Calu3 (cell line): ENCODE data around the gene CHSY3. TPM values are rescaled to one million over a fixed set of nuclear protein-coding genes. Genes with fewer than 3 reads are reported as not detected.

Experiments used
- Bru-seq: library from RNA; stranded (reverse); fragments of 400-500 nt; gene quantifications from one replicate; lab custom pipeline; 2021; lab: Mats Ljungman, UMichigan
- BruChase-seq, 2 experiments: library from RNA; stranded (reverse); fragments of 400-500 nt; gene quantifications; one replicate each; lab custom pipeline; 2021; lab: Mats Ljungman, UMichigan
- BruUV-seq: library from RNA; stranded (reverse); fragments of 400-500 nt; replicated peaks from 2 replicates; lab custom pipeline; 2021; lab: Mats Ljungman, UMichigan
- CTCF ChIA-PET: fragments of 300-600 bp; sonication (Branson Sonifier 250); formaldehyde crosslinking; loops from one replicate; lab custom pipeline; 2022; ENCODE audit warnings: antibody characterized with exemption; lab: Charles Lee
- DNase-seq: peaks from one replicate; pipeline ENCODE4 v3.0.0; 2022
- H3K27ac Mint-ChIP-seq: one replicate; pipeline ENCODE4 v1.8.0; 2022; ENCODE audit warnings: mixed read lengths; ENCODE audit not compliant: unreplicated experiment
- H3K27me3 Mint-ChIP-seq: one replicate; pipeline ENCODE4 v1.8.0; 2022; ENCODE audit warnings: mixed read lengths; ENCODE audit not compliant: unreplicated experiment
- H3K36me3 Mint-ChIP-seq: one replicate; pipeline ENCODE4 v1.8.0; 2022; ENCODE audit warnings: mild to moderate bottlenecking, moderate library complexity, mixed read lengths; ENCODE audit not compliant: insufficient read depth, unreplicated experiment
- H3K4me1 Mint-ChIP-seq: one replicate; pipeline ENCODE4 v1.8.0; 2022; ENCODE audit warnings: mild to moderate bottlenecking, low read depth, mixed read lengths; ENCODE audit not compliant: unreplicated experiment
- H3K4me3 Mint-ChIP-seq: one replicate; pipeline ENCODE4 v1.8.0; 2022; ENCODE audit warnings: mild to moderate bottlenecking, low read depth, moderate library complexity, mixed read lengths; ENCODE audit not compliant: unreplicated experiment
- H3K9me3 Mint-ChIP-seq: one replicate; pipeline ENCODE4 v1.8.0; 2022; ENCODE audit warnings: low read depth, mixed read lengths; ENCODE audit not compliant: unreplicated experiment
- intact Hi-C: fragments of 100-400 bp; cut with micrococcal nuclease; formaldehyde crosslinking; loops from one replicate; pipeline ENCODE4 v1.10.0; 2022; ENCODE audit not compliant: unreplicated experiment
- long read RNA-seq: library from polyadenylated mRNA; stranded (forward); transcript quantifications from one replicate; pipeline ENCODE4 v2.0.0, GENCODE V29; 2022
- total RNA-seq: library from RNA; stranded (reverse); gene quantifications from 2 replicates; pipeline ENCODE4 v1.2.3, GENCODE V29; 2022
- TF ChIP-seq, protein P1 (sequence below): fragments of 200-600 bp; IDR thresholded peaks from one replicate; pipeline ENCODE4 v1.8.0; 2022; ENCODE audit warnings: antibody characterized with exemption; ENCODE audit not compliant: unreplicated experiment

The CHSY3 gene
- total RNA-seq (1.1 and 1.5 TPM in 2 replicates), Bru-seq, nascent RNA (percentile 38 among the genes with signal in this experiment), BruChase-seq, experiment 1, labeled RNA remaining after a 6-hour chase (percentile 41 among the genes with signal in this experiment), BruChase-seq, experiment 2, labeled RNA remaining after a 2-hour chase (percentile 44 among the genes with signal in this experiment)
- long read RNA-seq, partial matches to known transcripts: 1 of 1 reads
- long read RNA-seq, other reads (novel, unspliced or antisense): 0 of 1 reads

DNA sequence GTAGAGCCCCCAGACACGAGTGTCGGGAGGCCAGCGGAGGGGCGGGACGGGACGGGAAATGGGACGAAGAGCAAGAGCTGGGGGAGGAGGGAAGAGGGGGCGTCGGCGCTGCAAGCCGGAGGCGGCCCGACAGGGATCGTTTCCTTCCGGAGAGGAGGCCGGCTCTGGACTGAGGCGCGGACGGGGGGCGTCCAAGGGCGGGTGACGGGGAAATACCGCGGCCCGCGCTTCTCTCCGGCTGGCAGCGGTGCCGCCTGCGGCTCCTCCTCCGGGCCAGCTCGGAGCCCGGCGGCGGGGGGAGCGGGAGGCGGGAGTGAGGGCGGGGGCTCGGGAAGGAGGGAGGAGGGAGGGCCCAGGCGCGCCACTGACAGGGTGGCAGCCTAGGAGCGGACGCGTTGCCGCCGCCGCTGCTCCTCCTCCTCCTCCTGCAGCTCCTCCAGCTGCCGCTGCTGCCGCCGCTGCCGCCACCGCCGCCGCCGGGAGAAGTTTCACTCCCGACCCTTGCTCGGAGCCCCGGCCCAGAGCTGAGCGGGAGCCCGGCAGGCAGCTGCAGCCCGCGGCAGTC is at the start of gene CHSY3:
TSS of gene CHSY3 (plus strand) at position 364 of the 565 bp plus-strand sequence.
- Mint-ChIP-seq H3K27ac (peak within 1 kb of the TSS; percentile 37), H3K4me1 (peaks cover 23% of the 10 kb centered on the region), H3K36me3 (peaks cover 28% of the 10 kb centered on the region), H3K27me3 (peaks cover 30% of the 10 kb centered on the region), H3K9me3 (no peaks in the 10 kb centered on the region), H3K4me3 (peak within 1 kb of the TSS; percentile 80)
- no TSS peak for BruUV-seq
- peak; percentile 88 for DNase-seq
- intact Hi-C loops: loop anchor here (5.0 to 10.0 kb wide), 3 partner anchors 238 to 821 kb away; no protein-coding TSS in a partner anchor
- CTCF ChIA-PET: interaction anchor here (0.6 to 0.7 kb wide), 3 partner anchors 13 to 1175 kb away, joined by 3 to 6 read pairs (median 4); no protein-coding TSS in a partner anchor
- TF ChIP-seq, protein P1, sequence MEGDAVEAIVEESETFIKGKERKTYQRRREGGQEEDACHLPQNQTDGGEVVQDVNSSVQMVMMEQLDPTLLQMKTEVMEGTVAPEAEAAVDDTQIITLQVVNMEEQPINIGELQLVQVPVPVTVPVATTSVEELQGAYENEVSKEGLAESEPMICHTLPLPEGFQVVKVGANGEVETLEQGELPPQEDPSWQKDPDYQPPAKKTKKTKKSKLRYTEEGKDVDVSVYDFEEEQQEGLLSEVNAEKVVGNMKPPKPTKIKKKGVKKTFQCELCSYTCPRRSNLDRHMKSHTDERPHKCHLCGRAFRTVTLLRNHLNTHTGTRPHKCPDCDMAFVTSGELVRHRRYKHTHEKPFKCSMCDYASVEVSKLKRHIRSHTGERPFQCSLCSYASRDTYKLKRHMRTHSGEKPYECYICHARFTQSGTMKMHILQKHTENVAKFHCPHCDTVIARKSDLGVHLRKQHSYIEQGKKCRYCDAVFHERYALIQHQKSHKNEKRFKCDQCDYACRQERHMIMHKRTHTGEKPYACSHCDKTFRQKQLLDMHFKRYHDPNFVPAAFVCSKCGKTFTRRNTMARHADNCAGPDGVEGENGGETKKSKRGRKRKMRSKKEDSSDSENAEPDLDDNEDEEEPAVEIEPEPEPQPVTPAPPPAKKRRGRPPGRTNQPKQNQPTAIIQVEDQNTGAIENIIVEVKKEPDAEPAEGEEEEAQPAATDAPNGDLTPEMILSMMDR: no peak

DNA sequence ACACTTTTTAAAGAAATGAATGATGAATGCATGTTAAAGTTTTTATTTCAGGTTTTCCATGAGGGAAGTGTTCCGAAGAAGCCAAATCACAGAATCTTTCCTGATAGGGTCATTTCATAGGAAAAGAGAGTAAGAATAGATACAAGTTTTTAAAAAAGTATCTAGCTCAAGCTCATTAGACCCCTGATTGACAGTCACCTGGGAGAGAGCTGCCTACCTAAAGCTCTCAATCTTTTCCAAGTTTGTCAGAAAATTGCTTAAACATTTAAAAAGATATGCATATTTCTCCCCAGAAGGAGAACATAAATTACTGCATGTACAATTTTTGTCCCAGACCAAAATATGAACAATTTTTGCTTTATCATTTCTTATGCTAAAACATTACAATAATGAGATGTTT is 47.9 kb upstream of the CHSY3 start:
- no peaks in the 10 kb centered on the region for H3K9me3 Mint-ChIP-seq
- intact Hi-C loops: no loop called here
- no peak overlapping the region for H3K4me3 Mint-ChIP-seq
- H3K27ac Mint-ChIP-seq: no peak overlapping the region
- BruUV-seq: no TSS peak
- CTCF ChIA-PET: interaction anchor here (1.4 kb wide), 1 partner anchor 85 kb away, joined by 3 read pairs; no protein-coding TSS in a partner anchor
- TF ChIP-seq, protein P1: no peak
- no peaks in the 10 kb centered on the region for H3K27me3 Mint-ChIP-seq
- H3K4me1 Mint-ChIP-seq: no peaks in the 10 kb centered on the region
- no peak for DNase-seq
- H3K36me3 Mint-ChIP-seq: no peaks in the 10 kb centered on the region

DNA sequence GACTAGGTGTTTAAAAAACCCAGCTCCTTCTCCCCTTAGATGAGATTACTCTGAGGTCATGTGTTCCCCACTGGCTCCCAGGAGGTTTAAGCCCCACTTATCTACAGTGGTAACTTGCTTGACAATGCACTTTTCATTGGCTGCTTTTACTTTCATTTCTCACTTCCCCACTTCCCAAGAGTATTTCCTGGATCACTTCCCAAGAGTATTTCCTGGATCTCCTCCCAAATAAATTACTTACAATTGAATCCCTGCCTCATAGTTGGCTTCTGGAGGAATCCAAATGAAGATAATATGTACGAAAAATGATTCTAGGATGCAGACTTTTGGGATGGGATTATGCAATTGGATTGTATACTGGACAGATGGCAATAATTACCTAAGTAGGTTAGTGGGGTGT is 47.1 kb upstream of the CHSY3 start:
- BruUV-seq: no TSS peak
- H3K27me3 Mint-ChIP-seq: no peaks in the 10 kb centered on the region
- no peaks in the 10 kb centered on the region for H3K36me3 Mint-ChIP-seq
- H3K4me1 Mint-ChIP-seq: no peaks in the 10 kb centered on the region
- intact Hi-C loops: no loop called here
- CTCF ChIA-PET: interaction anchor here (1.4 kb wide), 1 partner anchor 86 kb away, joined by 3 read pairs; no protein-coding TSS in a partner anchor
- TF ChIP-seq, protein P1: no peak
- H3K4me3 Mint-ChIP-seq: no peak overlapping the region
- no peak overlapping the region for H3K27ac Mint-ChIP-seq
- DNase-seq: no peak
- H3K9me3 Mint-ChIP-seq: no peaks in the 10 kb centered on the region

DNA sequence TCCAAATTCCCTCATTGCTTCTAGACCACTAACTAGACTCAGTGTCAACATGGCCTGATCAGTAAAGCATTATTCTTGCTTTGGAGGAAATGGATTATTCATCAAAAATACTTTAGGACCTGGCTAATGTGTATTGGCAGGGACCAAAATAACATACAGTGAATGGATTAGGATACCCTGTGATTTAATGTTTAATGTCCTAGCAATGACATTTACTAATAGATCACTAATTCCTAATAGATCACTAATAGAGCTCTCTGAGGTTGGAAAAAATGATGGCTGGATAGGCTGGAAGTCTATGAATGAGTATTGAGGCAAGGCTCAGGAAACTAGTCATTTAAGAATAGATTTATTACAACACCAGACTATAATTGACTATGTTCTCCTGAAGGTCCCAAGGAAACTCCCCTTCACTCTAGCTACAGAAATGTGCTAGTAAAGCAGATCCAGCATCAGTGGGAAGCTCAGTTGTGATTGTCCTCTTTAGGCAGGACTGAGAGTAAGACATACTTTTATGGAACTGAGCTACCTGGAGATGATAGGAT is 46.1 kb upstream of the CHSY3 start:
- no peaks in the 10 kb centered on the region for H3K9me3 Mint-ChIP-seq
- TF ChIP-seq, protein P1: no peak
- no peaks in the 10 kb centered on the region for H3K27me3 Mint-ChIP-seq
- no peaks in the 10 kb centered on the region for H3K36me3 Mint-ChIP-seq
- intact Hi-C loops: no loop called here
- H3K4me3 Mint-ChIP-seq: no peak overlapping the region
- CTCF ChIA-PET: no interaction called here
- H3K27ac Mint-ChIP-seq: no peak overlapping the region
- no TSS peak for BruUV-seq
- no peak for DNase-seq
- no peaks in the 10 kb centered on the region for H3K4me1 Mint-ChIP-seq
